Measurements from ENCODE around the gene CARMIL1.

DNA sequence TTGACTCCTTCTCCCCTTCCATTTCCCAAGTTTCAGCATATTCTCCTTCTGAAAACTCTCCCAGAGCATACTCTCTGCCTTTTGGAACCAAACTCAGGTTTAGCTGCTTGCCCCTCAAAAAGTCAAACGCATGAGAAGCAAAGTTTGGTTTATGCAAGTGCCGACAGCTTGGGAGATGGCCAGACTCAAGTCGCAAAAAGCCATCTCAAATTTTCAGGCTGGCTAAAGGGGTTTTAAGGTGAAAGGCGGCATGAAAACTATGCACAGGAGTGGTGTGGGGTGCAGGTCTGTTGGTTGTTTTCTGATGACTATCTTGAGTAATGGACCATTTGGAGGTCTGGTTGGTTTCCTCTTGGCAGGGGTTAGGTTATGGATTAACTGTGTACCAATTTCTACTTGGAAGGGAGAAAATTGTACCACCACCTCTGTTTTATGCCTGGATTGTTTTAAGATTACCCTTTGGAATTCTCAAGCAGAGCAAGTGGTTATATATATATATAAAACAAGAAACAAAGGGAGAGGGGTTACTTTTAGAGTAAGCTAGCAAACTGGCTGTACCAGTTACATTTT, 320.4 kb downstream of the CARMIL1 start:
- TF ChIP-seq EZH2 (IDR thresholded peaks at IDR 0.05; ENCODE audit: borderline replicate concordance, low read length): no peak
- TF ChIP-seq, protein P1, sequence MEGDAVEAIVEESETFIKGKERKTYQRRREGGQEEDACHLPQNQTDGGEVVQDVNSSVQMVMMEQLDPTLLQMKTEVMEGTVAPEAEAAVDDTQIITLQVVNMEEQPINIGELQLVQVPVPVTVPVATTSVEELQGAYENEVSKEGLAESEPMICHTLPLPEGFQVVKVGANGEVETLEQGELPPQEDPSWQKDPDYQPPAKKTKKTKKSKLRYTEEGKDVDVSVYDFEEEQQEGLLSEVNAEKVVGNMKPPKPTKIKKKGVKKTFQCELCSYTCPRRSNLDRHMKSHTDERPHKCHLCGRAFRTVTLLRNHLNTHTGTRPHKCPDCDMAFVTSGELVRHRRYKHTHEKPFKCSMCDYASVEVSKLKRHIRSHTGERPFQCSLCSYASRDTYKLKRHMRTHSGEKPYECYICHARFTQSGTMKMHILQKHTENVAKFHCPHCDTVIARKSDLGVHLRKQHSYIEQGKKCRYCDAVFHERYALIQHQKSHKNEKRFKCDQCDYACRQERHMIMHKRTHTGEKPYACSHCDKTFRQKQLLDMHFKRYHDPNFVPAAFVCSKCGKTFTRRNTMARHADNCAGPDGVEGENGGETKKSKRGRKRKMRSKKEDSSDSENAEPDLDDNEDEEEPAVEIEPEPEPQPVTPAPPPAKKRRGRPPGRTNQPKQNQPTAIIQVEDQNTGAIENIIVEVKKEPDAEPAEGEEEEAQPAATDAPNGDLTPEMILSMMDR (conservative IDR thresholded peaks at IDR 0.05 in 1 of 2, IDR thresholded peaks at IDR 0.05 in 1 of 2; ENCODE audit: extremely low read depth in 1 of 2, insufficient read depth in 1 of 2, low read depth in 1 of 2, low read length in 2 of 2): no peak
